GM19328 (cell line): ENCODE data around the gene TANGO2.
"Not testable (repeated sequence)": the region's sequence is repeated elsewhere in the genome, so short reads cannot be mapped to it uniquely, and the experiment has no call there.

Experiments used
- ATAC-seq: cut with Tn5 transposase; IDR thresholded peaks from one replicate; pipeline ENCODE4 v1.9.1; 2021; ENCODE audit warnings: mild to moderate bottlenecking, moderate library complexity; ENCODE audit not compliant: unreplicated experiment

Gene TANGO2

DNA sequence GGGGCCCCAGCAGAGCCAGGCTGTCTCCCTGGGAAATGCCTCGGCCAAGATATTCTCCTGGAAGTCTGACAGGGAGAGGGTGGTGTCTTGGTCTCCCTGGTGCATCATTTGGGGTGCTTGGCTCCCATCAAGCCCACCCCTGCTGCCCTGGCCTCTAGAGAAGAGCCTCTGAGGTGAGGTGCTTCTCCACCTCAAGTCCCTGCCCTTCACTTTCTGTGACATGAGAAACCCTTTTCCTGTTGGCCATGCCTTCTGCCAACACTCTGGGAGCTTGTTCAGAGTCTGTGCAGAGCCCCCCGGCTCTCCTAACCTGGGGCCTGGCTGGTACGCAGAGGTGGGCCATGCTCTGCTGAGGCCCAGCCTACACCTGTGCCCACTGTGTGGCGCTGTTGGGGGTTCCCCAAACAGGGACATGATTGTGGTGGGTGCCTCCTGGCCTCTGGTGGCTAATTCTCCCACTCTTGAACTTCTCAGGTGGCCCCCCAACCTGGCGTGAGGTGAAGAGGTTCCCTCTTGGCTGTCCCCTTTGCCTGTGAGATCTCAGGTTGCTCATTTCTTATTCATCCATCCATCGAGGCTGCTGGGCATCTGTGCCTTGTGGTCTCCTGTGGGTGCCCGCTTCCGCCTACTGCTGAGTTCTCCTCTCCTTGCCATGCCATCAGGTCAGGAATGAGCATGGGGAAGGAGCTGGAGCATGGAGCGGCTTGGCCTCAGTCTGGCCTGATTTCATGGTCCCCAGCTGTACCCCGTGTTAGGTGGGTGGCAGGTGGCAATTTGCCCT is 40.0 kb downstream of the TANGO2 start:
- no peak for ATAC-seq

DNA sequence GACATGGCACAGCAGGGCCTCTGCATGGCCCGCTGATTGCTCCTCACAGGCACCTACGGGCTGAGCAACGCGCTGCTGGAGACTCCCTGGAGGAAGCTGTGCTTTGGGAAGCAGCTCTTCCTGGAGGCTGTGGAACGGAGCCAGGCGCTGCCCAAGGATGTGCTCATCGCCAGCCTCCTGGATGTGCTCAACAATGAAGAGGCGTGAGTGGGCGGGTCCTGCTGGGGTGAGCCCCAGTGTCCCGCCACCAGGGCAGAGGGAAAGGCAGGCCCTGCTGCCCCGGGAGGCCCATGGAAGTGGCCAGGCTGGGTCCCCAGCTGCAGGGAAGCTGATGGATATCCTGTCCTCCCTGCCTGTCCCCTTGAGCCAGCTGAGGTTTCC is 40.6 kb downstream of the TANGO2 start:
- ATAC-seq = no peak

DNA sequence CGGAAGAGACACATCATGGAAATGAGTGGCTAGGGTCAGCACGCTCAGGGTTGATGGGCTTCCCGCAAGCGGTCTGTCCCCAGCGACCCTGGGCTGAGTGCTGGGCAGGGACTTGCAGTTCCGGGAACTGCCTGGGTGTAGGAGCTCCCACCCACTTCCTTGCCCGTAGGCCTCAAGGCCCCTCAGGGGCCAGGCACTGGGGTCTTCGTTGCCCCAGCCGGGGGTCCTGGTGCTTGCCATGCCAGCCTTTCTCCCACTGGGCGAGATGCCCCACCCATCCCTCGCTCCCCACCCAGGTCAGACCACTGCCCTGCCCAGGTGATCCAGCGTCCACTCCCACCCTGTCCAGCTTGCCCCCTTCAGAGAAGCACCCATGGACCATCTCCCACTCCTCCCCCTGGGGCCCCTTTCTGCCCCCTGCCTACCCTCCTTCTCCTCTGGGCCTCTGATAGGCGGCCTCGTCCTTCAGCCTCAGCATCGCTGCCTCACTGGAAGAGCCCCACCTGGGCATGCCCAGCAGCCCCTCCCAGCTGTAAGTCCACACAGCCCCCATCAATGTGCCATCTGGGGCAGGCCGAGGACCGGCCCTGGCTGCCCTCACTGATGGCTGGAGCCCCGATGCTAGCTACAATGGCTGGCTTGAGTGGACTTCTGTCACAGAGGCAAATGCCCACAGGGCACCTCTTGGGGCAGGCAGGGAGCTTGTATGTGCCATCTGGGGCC is 41.3 kb downstream of the TANGO2 start:
- no peak for ATAC-seq

DNA sequence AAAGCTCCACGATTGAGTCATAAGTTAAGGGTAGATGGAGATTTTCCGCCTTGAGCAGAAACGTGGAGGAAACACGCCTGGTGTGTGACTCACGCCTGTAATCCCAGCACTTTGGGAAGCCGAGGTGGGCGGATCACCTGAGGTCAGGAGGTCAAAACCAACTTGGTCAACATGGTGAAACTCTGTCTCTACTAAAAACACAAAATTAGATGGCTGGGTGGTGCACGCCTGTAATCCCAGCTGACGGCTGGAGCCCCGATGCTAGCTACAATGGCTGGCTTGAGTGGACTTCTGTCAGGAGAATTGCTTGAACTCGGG is 41.8 kb downstream of the TANGO2 start:
- ATAC-seq = no peak

DNA sequence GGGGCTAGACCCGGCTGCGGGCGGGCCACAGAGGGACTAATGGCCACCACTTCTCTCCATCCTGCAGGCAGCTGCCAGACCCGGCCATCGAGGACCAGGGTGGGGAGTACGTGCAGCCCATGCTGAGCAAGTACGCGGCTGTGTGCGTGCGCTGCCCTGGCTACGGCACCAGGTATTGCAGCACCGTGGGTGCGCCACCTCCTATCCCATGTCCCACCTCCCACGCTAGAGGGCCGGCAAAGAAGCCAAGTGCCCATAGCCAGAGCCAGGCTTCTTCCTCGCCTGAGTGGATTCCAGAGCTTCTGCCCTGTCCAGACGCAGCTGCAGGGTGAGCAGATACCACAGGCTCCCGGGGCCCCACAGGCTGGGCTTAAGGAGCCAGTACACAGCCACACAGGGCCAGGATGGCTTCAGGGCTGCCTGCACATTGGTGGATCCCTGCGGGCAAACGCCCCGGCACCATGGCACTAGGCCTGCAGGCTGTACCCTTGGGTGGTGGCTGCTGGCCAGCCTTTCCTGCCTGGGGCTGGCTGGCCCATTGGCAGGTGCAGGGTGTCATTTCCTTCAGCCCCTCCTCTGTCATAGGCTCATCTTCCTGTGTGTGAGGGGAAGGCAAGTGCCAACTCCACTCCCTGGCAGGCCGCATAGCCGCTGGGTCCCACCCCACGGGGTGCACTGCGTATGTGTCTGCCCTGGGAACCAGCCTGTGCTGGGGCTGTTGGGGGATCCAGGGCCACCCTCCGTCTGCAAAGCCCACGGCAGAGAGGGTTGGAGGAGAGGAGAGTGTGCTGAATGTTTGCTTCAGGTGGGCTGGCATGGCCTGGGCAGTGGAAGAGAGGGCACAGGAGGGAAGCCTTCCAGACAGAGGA is 42.6 kb downstream of the TANGO2 start:
- no peak for ATAC-seq

DNA sequence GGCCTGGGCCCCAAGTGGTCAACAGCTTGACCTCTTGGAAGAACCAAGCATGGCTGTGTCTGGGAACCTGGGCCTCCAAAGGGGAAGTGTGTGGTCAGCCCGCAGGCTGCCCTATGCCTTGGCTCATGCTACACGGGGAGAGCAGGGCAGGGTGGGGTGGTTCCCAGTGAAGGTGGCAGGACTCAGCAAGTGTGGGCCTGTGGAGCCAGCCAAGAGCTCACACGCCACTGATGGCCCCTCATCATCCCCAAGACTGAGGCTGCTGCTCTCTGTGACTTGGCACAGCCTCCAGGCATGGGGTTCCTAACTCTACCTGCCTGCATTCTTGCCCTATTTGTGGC is 43.2 kb downstream of the TANGO2 start:
- no peak for ATAC-seq

DNA sequence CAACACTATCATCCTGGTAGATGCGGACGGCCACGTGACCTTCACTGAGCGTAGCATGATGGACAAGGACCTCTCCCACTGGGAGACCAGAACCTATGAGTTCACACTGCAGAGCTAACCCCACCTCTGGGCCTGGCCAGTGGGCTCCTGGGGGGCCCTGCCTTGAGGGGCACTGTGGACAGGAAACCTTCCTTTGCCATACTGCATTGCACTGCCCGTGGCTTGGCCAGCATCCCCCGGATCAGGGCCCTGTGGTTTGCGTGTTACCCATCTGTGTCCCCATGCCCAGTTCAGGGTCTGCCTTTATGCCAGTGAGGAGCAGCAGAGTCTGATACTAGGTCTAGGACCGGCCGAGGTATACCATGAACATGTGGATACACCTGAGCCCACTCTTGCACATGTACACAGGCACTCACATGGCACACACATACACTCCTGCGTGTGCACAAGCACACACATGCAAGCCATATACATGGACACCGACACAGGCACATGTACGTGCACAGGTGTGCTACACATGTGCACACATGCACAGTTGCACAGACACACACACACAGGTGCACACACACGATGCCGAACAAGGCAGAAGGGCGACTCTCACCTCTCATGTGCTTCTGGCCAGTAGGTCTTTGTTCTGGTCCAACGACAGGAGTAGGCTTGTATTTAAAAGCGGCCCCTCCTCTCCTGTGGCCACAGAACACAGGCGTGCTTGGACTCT is 43.8 kb downstream of the TANGO2 start:
- no peak for ATAC-seq

DNA sequence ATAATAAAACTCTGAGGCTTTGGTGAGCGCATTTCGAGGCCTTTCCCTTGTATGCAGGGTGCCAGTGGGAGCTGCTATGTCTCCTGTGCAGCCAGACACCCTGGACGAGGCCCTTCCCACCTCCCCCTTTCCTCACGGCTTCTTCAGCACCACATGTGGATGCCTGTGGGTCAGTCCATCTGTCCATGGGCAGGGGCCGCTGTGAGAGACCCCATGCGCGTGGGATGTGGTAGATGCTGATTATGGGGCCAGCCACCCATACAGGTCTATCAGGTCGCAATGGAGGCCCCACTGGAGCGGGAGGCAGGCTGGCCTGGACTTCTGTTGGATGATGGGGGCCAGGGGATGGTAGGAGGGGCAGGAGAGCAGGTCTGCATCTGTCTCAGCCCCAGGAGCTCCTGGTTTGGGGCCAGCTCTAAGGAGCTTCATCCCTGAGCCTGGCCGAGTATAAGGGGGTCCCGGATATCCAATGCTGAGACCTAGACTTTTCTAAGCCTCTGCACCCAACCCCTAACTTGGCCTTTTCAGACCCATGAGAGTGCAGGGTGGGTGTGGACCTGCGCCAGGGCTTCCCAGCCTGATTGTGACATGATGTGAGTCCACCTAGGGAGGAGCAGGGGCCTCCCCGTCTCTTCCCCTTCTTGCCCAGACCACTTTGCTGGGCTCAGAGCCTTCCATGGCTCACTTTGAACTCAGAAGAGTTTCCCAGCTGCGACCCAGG is 45.1 kb downstream of the TANGO2 start:
- no peak for ATAC-seq

DNA sequence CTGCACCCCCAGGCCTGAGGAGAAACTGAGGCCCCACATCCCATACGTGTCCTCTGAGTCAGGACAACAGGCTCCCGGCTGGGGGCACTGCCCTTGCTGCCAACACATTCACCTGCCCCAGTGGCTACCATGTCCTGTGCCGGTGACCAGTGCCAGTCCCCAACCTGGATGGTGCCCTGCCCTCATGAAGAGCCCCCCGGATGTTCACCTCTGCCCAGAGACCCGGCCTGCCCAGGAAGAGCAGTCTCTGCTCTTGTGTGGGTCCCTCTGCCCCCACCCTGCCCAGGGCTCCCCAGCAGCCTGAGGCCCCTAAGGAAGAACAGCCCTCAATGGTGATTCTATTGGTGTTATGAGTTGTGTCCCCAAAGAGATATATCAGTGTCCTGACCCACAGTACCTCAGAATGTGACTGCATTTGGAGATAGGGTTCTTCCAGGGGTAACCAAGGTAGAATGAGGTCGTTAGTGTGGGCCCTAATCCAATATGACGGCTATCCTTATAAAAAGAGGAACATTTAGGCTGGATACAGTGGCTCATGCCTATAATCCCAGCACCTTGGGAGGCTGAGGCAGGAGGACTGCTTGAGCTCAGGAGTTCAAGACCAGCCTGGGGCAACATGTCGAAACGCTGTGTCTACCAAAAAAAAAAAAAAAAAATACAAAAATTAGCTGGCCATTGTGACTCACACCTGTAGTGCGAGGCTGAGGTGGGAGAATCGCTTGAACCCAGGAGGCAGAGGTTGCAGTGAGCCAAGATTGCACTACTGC is 45.9 kb downstream of the TANGO2 start:
- no peak for ATAC-seq

DNA sequence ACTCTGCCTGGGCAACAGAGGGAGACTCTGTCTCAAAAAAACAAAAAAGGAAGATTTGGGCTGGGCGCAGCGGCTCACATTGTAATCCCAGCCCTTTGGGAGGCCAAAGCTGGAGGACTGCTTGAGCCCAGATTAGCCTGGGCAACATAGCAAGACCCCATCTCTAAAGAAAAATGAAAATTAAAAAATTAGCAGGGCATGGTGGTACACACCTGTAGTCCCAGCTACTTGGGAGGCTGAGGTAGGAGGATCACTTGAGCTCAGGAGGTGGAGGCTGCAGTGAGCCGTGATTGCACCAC is 46.4 kb downstream of the TANGO2 start:
- ATAC-seq = not testable (repeated sequence)

DNA sequence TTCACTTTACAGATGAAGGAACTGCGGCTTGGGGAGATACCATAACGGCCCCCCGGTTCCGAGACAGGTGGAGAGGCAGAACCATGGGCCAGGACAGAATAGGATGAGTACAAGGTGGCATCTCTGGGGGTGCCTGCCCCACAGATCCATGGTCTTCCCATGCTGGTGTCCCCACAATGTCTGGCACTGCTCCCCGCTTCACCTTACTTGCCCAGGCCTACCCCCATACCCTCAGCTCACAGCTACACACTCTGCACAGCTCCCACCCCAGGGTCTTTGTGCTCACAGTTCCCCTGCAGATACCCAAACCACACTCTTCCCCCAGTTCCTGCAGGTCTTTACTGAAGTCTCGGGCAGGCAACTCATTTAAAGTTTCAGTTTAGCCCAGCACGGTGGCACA is 47.7 kb downstream of the TANGO2 start:
- ATAC-seq = no peak

DNA sequence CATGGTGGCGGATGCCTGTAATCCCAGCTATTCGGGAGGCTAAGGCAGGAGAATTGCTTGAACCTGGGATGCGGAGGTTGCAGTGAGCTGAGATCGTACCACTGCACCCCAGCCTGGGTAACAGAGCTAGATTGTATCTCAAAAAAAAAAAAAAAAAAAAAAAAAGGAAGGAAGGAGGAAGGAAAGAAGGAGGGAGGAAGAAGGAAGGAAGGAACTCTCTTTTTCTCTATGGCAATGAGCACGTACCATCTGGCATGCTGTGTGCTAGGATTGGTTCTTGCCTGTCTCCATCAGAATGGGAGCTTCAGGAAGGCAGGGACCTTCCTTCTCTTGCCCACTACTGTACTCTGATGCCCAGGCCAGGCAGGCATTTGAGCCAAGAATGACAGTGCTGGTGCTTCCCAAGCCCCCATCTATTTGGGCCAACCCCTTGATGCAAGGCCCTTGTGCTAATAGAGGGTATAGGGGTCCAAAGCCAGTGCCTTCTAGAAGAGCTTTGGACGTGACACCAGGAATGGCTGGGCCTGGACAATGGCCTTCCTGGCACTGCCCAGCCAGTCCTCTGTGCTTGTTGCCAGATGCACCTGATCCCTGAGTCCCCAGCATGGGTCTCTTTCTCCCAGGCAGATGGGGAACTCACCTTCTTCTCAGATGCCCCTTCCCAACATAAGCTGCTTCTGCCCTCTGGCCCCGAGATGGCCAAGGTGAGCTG is 48.6 kb downstream of the TANGO2 start:
- no peak for ATAC-seq

DNA sequence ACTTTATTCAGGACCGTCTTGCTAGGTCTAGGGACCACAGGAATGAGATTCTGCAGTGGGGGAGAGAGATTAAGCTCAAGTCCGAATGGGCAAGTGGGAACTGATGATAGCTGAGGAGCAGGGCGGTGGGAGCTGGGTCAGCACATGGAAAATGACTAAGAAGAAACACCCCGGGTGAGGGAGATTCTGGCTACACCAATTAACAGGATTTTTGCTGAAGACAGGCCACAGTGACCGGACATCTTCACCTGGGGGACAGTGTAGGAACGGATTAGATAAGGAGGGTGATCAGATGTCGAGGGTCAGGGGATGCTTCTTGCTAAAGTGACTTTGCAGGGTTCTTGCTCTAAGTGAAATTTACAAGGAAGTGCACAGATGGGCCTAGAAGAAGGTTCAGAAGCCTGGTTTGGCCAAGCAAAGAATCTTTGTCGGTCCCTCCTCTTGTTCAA is 50.6 kb downstream of the TANGO2 start:
- ATAC-seq = no peak

DNA sequence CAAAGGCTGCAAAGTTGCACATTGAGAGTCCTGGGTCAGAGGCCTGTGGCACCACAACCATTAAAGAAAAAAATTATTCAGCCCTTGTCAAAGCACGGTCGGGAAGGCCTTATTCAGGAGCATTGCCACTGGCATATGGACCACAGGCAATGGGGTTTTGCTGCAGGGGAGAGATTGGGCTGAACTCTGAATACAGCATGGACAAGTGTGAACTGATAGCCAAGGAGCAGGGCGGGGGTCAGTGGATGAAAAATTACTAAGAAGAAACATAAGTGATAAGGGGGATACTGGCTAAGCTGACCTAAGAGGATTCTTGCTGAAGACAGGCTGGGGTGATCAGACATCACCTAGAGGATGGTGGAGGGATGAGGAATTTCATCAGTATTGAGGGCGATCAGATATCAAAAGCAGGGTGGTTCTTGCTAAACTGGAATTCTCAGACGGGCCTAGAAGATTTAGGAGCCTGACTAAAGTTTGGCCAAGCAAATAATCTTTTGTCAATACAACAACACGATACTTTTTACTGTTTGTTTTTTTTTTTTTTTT is 55.8 kb downstream of the TANGO2 start:
- ATAC-seq = no peak

DNA sequence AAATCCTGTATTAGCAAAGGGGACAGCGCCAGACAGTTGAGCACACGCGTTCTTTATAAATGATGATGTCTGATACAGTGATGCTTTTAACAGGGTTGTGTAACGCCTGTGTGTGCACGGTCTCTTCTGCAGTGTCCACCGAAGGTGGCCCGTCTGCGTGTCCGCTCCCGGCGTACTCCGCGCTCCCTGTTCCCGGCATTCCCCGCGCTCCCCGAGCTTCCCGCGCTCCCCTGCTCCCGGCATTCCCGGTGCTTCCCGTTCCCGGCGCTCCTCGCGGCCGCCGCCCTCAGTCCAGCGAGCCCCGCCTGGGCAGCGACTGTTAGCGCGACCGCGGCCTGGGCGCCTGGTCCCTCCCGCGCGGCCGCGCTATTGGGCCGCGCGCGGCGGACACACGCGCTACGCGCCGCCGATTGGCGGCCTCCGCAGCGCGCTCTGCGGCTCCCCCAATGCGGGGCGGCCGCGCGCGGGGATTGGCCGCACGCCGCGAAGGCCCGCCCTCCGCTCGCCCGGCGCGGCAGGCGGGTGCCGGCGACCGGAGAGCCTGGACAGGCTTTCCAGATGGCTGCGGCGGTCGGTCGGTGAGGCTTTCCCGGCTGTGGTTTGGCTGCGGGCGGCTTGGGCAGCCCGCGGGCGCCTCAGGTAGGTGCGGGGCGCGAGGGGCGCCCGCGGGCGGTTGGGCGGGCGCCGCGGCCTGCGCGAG is 59.0 kb downstream of the TANGO2 start, which contains the start of gene DGCR8:
DGCR8 (plus strand) TSS at position 497 of the 700 bp plus-strand sequence. CDS start 5,723 bp downstream, outside the sequence.
- ATAC-seq = peak; percentile 75

DNA sequence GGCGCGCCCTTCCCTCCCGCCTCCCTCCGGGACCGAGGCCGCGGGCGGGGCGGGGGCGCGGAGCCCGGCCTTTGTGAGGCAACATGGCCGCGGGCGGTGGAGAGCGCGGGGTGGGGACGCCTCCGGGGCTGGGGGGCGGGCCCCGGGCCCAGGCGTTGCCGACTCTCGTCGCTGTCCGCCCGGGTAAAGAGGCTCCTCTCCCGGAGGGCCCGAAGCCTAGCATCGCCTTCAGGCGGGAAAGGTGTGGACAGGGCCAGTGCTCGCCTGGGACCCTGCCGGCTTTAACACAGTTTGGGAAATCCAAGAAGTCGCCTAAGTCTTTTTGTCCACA is 59.5 kb downstream of the TANGO2 start:
- ATAC-seq = peak; percentile 66

DNA sequence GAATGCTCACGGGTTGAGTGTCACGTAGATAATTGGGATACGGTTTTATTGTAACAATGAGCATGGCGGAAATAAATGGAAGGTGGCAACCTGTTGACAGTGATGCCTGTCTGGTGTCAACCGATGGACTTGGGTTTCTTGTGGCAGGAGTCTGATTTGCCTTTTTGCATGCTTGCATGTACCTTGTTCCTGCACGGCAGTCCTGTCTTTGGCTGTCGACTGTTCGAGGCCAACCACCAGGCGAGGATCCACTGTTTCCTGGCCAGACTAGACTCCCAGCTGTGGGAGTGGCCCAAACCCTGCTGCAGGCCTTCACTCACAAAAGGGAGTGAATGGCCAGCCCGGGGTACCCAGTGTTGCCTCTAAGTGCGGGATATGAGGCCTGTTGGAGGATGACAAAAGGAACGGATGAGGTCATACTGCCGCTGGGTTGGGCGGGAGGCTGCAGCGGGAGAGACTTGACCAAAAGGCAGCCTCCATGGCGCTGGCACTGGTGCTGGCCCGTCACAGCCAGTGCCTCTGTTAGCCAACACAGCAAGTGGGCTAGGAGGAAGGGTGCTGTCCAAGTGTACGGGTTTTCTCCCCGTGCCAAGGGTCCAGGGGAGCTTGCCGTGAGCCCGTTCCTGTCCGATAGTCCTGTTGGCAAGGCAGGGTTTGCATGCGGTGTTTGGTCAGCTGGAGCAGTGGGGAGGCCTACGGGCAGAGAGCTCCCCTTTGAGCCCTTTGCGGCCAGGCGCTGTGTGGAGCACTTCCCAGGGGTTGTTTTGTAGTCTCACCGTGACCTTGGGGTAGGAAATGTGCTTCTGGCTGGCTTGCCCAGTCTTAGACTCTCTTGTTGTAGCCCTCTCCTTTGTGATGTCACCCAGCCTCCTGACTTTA is 60.1 kb downstream of the TANGO2 start:
- no peak for ATAC-seq
